ENCODE results near the gene OTULIN. TPM values are rescaled to one million over a fixed set of nuclear protein-coding genes. Genes with fewer than 3 reads are reported as not detected.

OTULIN gene
- total RNA-seq, 2 donors from 2014 or later, result 19.7 to 37.6 TPM

- intact Hi-C loops (cut with DNase I), result no loop called here
- H3K36me3 ChIP-seq (replicated peaks in 1 of 2; ENCODE audit: insufficient read depth in 1 of 2, low read depth in 2 of 2), result peaks cover 0 to 11% of the 10 kb centered on the region in 2 donors
- H3K4me3 ChIP-seq, result no peak overlapping the region
- H3K27ac ChIP-seq, result no peak overlapping the region
- no peaks in the 10 kb centered on the region for H3K9me3 ChIP-seq
- TF ChIP-seq CTCF (IDR thresholded peaks at IDR 0.05) (no peak), POLR2A (IDR thresholded peaks at IDR 0.05) (no peak)
- no peaks in the 10 kb centered on the region for H3K27me3 ChIP-seq
- no peaks in the 10 kb centered on the region for H3K4me1 ChIP-seq
- DNase-seq, result no peak
- 95 to 100% methylated on average over 3 of the region's 3 CpGs for WGBS, 2 donors
- ATAC-seq, result no peak
These were observed 32.3 kb downstream of the OTULIN start for GRCh38 chr5:14696851-14697250.

- H3K4me1 ChIP-seq, result no peaks in the 10 kb centered on the region
- H3K4me3 ChIP-seq, result no peak overlapping the region
- WGBS, 2 donors, result 100% methylated on average over 1 of the region's 1 CpG
- no peaks in the 10 kb centered on the region for H3K27me3 ChIP-seq
- no peaks in the 10 kb centered on the region for H3K9me3 ChIP-seq
- TF ChIP-seq CTCF (IDR thresholded peaks at IDR 0.05) (no peak), POLR2A (IDR thresholded peaks at IDR 0.05) (no peak)
- H3K27ac ChIP-seq, result no peak overlapping the region
- no peak for ATAC-seq
- DNase-seq, result no peak
- intact Hi-C loops (cut with DNase I), result no loop called here
- H3K36me3 ChIP-seq (replicated peaks in 1 of 2; ENCODE audit: insufficient read depth in 1 of 2, low read depth in 2 of 2), result peaks cover 0 to 1% of the 10 kb centered on the region in 2 donors
These were observed 34.0 kb downstream of the OTULIN start for GRCh38 chr5:14698495-14698894.

GRCh38 chr5:14699159-14699558 lies 34.6 kb downstream of the OTULIN start:
- Histone ChIP-seq H3K9me3 (no peaks in the 10 kb centered on the region), H3K27ac (no peak overlapping the region), H3K4me3 (no peak overlapping the region), H3K27me3 (no peaks in the 10 kb centered on the region), H3K4me1 (no peaks in the 10 kb centered on the region), H3K36me3 (replicated peaks in 1 of 2; ENCODE audit: insufficient read depth in 1 of 2, low read depth in 2 of 2) (peaks cover 0 to 1% of the 10 kb centered on the region in 2 donors)
- intact Hi-C loops (cut with DNase I), result no loop called here
- 91 to 94% methylated on average over 2 of the region's 2 CpGs for WGBS, 2 donors
- no peak for DNase-seq
- no peak for TF ChIP-seq CTCF (IDR thresholded peaks at IDR 0.05)
- TF ChIP-seq POLR2A (IDR thresholded peaks at IDR 0.05), result no peak
- no peak for ATAC-seq

GRCh38 chr5:14699807-14700400 lies 35.4 kb downstream of the OTULIN start:
- DNase-seq (no peak), ATAC-seq (no peak)
- Histone ChIP-seq H3K27ac (no peak overlapping the region), H3K4me1 (no peaks in the 10 kb centered on the region), H3K9me3 (no peaks in the 10 kb centered on the region), H3K36me3 (replicated peaks in 1 of 2; ENCODE audit: insufficient read depth in 1 of 2, low read depth in 2 of 2) (peaks cover 0 to 1% of the 10 kb centered on the region in 2 donors), H3K27me3 (no peaks in the 10 kb centered on the region), H3K4me3 (no peak overlapping the region)
- 86 to 90% methylated on average over 8 of the region's 8 CpGs for WGBS, 2 donors
- intact Hi-C loops (cut with DNase I), result no loop called here
- no peak for TF ChIP-seq POLR2A (IDR thresholded peaks at IDR 0.05)

- no peak for TF ChIP-seq POLR2A (IDR thresholded peaks at IDR 0.05)
- TF ChIP-seq CTCF (IDR thresholded peaks at IDR 0.05), result no peak
- ATAC-seq (no peak), DNase-seq (no peak)
- no peaks in the 10 kb centered on the region for H3K4me1 ChIP-seq
- no peaks in the 10 kb centered on the region for H3K27me3 ChIP-seq
- peaks cover 0 to 1% of the 10 kb centered on the region in 2 donors for H3K36me3 ChIP-seq (replicated peaks in 1 of 2; ENCODE audit: insufficient read depth in 1 of 2, low read depth in 2 of 2)
- H3K9me3 ChIP-seq, result no peaks in the 10 kb centered on the region
- H3K4me3 ChIP-seq, result no peak overlapping the region
- intact Hi-C loops (cut with DNase I), result no loop called here
- H3K27ac ChIP-seq, result no peak overlapping the region
- WGBS, 2 donors, result 73% methylated on average over 13 of the region's 13 CpGs
These were observed 36.2 kb downstream of the OTULIN start for GRCh38 chr5:14700478-14701436.
